Measurements from ENCODE around the gene AGER. TPM values are rescaled to one million over a fixed set of nuclear protein-coding genes. Genes with fewer than 3 reads are reported as not detected.

AGER gene
- polyA plus RNA-seq, 1 of the 3 experiments (the other 2 are of a cell fraction): 3.5 TPM

DNA sequence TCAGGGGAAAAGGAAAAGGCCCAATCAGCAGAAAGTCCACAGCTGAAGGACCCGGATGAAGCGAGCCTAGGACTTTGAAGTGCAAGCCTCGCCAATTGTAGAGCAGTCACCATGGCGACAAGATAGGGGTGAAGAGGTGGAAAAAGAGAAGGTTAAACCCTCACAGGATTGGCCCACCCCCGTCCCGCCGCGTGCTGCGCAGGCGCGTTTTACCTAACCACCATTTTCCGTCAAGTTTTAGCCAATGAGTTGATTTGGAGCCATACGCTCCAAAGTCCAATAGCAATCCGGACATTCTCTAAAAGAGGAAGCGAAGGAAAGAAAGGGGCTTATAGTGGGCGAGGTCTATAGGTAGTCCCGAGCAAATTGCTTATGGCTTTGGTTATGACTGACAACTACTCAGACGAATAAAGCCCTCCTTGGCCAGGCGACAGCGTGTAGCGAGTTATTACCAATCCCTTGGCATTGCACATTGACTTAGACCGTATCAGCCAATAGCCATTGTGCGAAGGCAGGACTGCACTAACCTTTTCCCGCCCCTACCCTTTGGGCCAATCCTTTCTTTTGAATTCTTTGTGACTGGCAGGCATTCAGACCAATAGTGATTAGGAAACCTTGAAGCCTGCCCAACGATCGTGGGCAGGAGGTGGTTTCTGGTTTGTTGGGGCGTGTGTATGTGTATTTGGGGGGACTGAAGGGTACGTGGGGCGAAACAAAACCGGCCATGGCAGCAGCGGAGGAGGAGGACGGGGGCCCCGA is 6.1 kb downstream of the AGER start, which contains the start of gene RNF5 (continued):
- TF ChIP-seq, protein P1, sequence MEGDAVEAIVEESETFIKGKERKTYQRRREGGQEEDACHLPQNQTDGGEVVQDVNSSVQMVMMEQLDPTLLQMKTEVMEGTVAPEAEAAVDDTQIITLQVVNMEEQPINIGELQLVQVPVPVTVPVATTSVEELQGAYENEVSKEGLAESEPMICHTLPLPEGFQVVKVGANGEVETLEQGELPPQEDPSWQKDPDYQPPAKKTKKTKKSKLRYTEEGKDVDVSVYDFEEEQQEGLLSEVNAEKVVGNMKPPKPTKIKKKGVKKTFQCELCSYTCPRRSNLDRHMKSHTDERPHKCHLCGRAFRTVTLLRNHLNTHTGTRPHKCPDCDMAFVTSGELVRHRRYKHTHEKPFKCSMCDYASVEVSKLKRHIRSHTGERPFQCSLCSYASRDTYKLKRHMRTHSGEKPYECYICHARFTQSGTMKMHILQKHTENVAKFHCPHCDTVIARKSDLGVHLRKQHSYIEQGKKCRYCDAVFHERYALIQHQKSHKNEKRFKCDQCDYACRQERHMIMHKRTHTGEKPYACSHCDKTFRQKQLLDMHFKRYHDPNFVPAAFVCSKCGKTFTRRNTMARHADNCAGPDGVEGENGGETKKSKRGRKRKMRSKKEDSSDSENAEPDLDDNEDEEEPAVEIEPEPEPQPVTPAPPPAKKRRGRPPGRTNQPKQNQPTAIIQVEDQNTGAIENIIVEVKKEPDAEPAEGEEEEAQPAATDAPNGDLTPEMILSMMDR (IDR thresholded peaks at IDR 0.05): no peak
- TF ChIP-seq, protein P2, sequence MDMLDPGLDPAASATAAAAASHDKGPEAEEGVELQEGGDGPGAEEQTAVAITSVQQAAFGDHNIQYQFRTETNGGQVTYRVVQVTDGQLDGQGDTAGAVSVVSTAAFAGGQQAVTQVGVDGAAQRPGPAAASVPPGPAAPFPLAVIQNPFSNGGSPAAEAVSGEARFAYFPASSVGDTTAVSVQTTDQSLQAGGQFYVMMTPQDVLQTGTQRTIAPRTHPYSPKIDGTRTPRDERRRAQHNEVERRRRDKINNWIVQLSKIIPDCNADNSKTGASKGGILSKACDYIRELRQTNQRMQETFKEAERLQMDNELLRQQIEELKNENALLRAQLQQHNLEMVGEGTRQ (IDR thresholded peaks at IDR 0.05; ENCODE audit: borderline replicate concordance, low read depth, low read length): no peak
- TF ChIP-seq, protein P3, sequence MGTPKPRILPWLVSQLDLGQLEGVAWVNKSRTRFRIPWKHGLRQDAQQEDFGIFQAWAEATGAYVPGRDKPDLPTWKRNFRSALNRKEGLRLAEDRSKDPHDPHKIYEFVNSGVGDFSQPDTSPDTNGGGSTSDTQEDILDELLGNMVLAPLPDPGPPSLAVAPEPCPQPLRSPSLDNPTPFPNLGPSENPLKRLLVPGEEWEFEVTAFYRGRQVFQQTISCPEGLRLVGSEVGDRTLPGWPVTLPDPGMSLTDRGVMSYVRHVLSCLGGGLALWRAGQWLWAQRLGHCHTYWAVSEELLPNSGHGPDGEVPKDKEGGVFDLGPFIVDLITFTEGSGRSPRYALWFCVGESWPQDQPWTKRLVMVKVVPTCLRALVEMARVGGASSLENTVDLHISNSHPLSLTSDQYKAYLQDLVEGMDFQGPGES (IDR thresholded peaks at IDR 0.05; ENCODE audit: low read depth, low read length): peak; percentile 91
- peak; percentile 52; the same call in 1 of the 2 replicates for TF ChIP-seq YY1 (IDR thresholded peaks at IDR 0.05; ENCODE audit: low read depth)
- no peak for TF ChIP-seq FOXJ3 (CRISPR knock-in tag; IDR thresholded peaks at IDR 0.05)
- TF ChIP-seq FOXM1 (IDR thresholded peaks at IDR 0.05; ENCODE audit: low read depth): no peak
- no peak for TF ChIP-seq RCOR1 (IDR thresholded peaks at IDR 0.05; ENCODE audit: low read length)
- peak; percentile 33 for TF ChIP-seq GABPA (IDR thresholded peaks at IDR 0.05; ENCODE audit: low read depth)
- TF ChIP-seq, protein P4, sequence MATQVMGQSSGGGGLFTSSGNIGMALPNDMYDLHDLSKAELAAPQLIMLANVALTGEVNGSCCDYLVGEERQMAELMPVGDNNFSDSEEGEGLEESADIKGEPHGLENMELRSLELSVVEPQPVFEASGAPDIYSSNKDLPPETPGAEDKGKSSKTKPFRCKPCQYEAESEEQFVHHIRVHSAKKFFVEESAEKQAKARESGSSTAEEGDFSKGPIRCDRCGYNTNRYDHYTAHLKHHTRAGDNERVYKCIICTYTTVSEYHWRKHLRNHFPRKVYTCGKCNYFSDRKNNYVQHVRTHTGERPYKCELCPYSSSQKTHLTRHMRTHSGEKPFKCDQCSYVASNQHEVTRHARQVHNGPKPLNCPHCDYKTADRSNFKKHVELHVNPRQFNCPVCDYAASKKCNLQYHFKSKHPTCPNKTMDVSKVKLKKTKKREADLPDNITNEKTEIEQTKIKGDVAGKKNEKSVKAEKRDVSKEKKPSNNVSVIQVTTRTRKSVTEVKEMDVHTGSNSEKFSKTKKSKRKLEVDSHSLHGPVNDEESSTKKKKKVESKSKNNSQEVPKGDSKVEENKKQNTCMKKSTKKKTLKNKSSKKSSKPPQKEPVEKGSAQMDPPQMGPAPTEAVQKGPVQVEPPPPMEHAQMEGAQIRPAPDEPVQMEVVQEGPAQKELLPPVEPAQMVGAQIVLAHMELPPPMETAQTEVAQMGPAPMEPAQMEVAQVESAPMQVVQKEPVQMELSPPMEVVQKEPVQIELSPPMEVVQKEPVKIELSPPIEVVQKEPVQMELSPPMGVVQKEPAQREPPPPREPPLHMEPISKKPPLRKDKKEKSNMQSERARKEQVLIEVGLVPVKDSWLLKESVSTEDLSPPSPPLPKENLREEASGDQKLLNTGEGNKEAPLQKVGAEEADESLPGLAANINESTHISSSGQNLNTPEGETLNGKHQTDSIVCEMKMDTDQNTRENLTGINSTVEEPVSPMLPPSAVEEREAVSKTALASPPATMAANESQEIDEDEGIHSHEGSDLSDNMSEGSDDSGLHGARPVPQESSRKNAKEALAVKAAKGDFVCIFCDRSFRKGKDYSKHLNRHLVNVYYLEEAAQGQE (IDR thresholded peaks at IDR 0.05; ENCODE audit: low read depth, low read length): no peak
- TF ChIP-seq JUND (IDR thresholded peaks at IDR 0.05): no peak
- no peak for TF ChIP-seq SMC3 (IDR thresholded peaks at IDR 0.05; ENCODE audit: low read depth, low read length)
- TF ChIP-seq EZH2phosphoT487 (IDR thresholded peaks at IDR 0.05; ENCODE audit: borderline replicate concordance, low read depth): no peak
- TF ChIP-seq, protein P5, sequence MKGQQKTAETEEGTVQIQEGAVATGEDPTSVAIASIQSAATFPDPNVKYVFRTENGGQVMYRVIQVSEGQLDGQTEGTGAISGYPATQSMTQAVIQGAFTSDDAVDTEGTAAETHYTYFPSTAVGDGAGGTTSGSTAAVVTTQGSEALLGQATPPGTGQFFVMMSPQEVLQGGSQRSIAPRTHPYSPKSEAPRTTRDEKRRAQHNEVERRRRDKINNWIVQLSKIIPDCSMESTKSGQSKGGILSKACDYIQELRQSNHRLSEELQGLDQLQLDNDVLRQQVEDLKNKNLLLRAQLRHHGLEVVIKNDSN (IDR thresholded peaks at IDR 0.05; ENCODE audit: borderline replicate concordance, low read depth): no peak
- peak; percentile 83 for TF ChIP-seq NRF1 (IDR thresholded peaks at IDR 0.05; ENCODE audit: low read depth, low read length)
- TF ChIP-seq TAF1 (IDR thresholded peaks at IDR 0.05; ENCODE audit: borderline replicate concordance, low read depth, low read length): no peak
- peak; percentile 83; the same call in 1 of the 2 replicates for TF ChIP-seq RFX5 (IDR thresholded peaks at IDR 0.05; ENCODE audit: low read length)
- TF ChIP-seq MXI1 (IDR thresholded peaks at IDR 0.05; ENCODE audit: low read depth, low read length): peak; percentile 40
- no peak; the same call in 1 of the 2 replicates for TF ChIP-seq RXRA (IDR thresholded peaks at IDR 0.05; ENCODE audit: borderline replicate concordance, low read depth)
- peak; percentile 43 for TF ChIP-seq ELF1 (IDR thresholded peaks at IDR 0.05)
- TF ChIP-seq FOSL2 (IDR thresholded peaks at IDR 0.05; ENCODE audit: borderline replicate concordance, low read depth): no peak
- TF ChIP-seq, protein P6, sequence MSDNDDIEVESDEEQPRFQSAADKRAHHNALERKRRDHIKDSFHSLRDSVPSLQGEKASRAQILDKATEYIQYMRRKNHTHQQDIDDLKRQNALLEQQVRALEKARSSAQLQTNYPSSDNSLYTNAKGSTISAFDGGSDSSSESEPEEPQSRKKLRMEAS (IDR thresholded peaks at IDR 0.05; ENCODE audit: low read depth): no peak; the same call in 1 of the 2 replicates
- no peak; the same call in 1 of the 2 replicates for TF ChIP-seq SIN3A (IDR thresholded peaks at IDR 0.05; ENCODE audit: borderline replicate concordance, low read depth, low read length)
- TF ChIP-seq RAD21 (IDR thresholded peaks at IDR 0.05; ENCODE audit: low read length): no peak
- TF ChIP-seq TCF12 (IDR thresholded peaks at IDR 0.05): no peak
